ENCODE measurements around the gene MELTF.
"Not testable (repeated sequence)": the region's sequence is repeated elsewhere in the genome, so short reads cannot be mapped to it uniquely, and the experiment has no call there.

DNA sequence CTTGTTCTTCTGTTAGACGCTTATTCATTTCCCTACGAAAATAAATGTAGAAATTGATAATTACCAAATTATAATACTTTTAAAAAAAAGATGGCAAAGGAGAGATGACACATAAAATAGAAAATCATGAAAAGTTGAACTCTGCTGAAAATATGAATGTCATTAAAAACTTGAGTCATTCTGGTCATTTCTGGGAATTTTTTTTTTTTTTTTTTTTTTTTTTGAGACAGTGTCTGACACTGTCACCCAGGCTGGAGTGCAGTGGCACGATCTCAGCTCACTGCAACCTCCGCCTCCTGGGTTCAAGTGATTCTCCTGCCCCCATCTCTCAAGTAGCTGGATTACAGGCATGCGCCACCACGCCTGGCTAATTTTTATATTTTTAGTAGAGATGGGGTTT, 22.0 kb upstream of the MELTF start:
- TF ChIP-seq, protein P1, sequence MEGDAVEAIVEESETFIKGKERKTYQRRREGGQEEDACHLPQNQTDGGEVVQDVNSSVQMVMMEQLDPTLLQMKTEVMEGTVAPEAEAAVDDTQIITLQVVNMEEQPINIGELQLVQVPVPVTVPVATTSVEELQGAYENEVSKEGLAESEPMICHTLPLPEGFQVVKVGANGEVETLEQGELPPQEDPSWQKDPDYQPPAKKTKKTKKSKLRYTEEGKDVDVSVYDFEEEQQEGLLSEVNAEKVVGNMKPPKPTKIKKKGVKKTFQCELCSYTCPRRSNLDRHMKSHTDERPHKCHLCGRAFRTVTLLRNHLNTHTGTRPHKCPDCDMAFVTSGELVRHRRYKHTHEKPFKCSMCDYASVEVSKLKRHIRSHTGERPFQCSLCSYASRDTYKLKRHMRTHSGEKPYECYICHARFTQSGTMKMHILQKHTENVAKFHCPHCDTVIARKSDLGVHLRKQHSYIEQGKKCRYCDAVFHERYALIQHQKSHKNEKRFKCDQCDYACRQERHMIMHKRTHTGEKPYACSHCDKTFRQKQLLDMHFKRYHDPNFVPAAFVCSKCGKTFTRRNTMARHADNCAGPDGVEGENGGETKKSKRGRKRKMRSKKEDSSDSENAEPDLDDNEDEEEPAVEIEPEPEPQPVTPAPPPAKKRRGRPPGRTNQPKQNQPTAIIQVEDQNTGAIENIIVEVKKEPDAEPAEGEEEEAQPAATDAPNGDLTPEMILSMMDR (IDR thresholded peaks at IDR 0.05): not testable (repeated sequence)
- not testable (repeated sequence) for TF ChIP-seq POLR2A (IDR thresholded peaks at IDR 0.05)

Measured in adrenal gland (tissue), 5 donors.